Cerebellar nuclear complex (tissue), 1 donor: ENCODE results near the gene PEX16.
"Not testable (repeated sequence)": the region's sequence is repeated elsewhere in the genome, so short reads cannot be mapped to it uniquely, and the experiment has no call there.

Source experiments
- DNase-seq, 2 experiments: peaks; one replicate each; lab custom pipeline; 2025; lab: John Stamatoyannopoulos, UW

Gene PEX16

GRCh38 chr11:45918331-45918941 lies 759 bp upstream of the PEX16 start:
- DNase-seq = peak in 1 of 2 experiments; percentile 63

GRCh38 chr11:45917286-45917622 lies 423 bp downstream of the PEX16 start:
- no peak for DNase-seq

GRCh38 chr11:45915446-45915845 lies 2.2 kb downstream of the PEX16 start:
- no peak for DNase-seq

GRCh38 chr11:45913942-45914635 lies 3.6 kb downstream of the PEX16 start:
- DNase-seq = no peak

GRCh38 chr11:45913514-45913913 lies 4.2 kb downstream of the PEX16 start:
- no peak for DNase-seq

- no peak for DNase-seq
Measured at GRCh38 chr11:45910623-45911022, 7.1 kb downstream of the PEX16 start.

- no peak for DNase-seq
Measured at GRCh38 chr11:45909594-45910475, 7.8 kb downstream of the PEX16 start.

- peak in 1 of 2 experiments; percentile 35 for DNase-seq
Measured at GRCh38 chr11:45907911-45908370, 9.7 kb downstream of the PEX16 start.

GRCh38 chr11:45906965-45907611 lies 10.6 kb downstream of the PEX16 start, which contains the start of gene FREY1:
TSS of gene FREY1 (minus strand) at chr11:45907271. CDS start at chr11:45907245, 26 bp downstream.
- DNase-seq = no peak

GRCh38 chr11:45906096-45906682 lies 11.5 kb downstream of the PEX16 start:
- DNase-seq = no peak

- not testable (repeated sequence) for DNase-seq
Measured at GRCh38 chr11:45905576-45905975, 12.1 kb downstream of the PEX16 start.

- no peak for DNase-seq
Measured at GRCh38 chr11:45905095-45905494, 12.6 kb downstream of the PEX16 start.

- DNase-seq = no peak
Measured at GRCh38 chr11:45904309-45904915, 13.3 kb downstream of the PEX16 start.

GRCh38 chr11:45902452-45903380 lies 15.0 kb downstream of the PEX16 start:
- no peak for DNase-seq

- DNase-seq = no peak
Measured at GRCh38 chr11:45901626-45902025, 16.1 kb downstream of the PEX16 start.

- DNase-seq = no peak
Measured at GRCh38 chr11:45900916-45901617, 16.6 kb downstream of the PEX16 start.

GRCh38 chr11:45900175-45900800 lies 17.4 kb downstream of the PEX16 start:
- not testable (repeated sequence) for DNase-seq

GRCh38 chr11:45899448-45900174 lies 18.1 kb downstream of the PEX16 start:
- peak; percentile 30 to 50 for DNase-seq
